Caco-2 (cell line): Measurements from ENCODE around the gene RNPEP. TPM values are rescaled to one million over a fixed set of nuclear protein-coding genes. Genes with fewer than 3 reads are reported as not detected.

Experiments used
- BruUV-seq: library from RNA; stranded (reverse); fragments of 400-500 nt; replicated peaks from 2 replicates; lab custom pipeline; 2021; lab: Mats Ljungman, UMichigan
- CTCF ChIA-PET: fragments of 300-600 bp; sonication (Branson Sonifier 250); formaldehyde crosslinking; loops from one replicate; lab custom pipeline; 2022; ENCODE audit warnings: antibody characterized with exemption; lab: Charles Lee
- POLR2A ChIA-PET: fragments of 300-600 bp; sonication (Branson Sonifier 250); formaldehyde crosslinking; loops from one replicate; lab custom pipeline; 2022; ENCODE audit warnings: antibody characterized with exemption; lab: Charles Lee
- DNase-seq, 2 experiments: peaks; one replicate each; pipeline versions ENCODE4 v3.0.0 to v3.0.0-alpha.2; 2020 to 2022
- H3K27me3 ChIP-seq: replicated peaks from 2 replicates; pipeline ENCODE4 v1.6.0; 2011; ENCODE audit warnings: low read length; ENCODE audit not compliant: control insufficient read depth, insufficient read depth
- H3K36me3 ChIP-seq: 2 replicates; pipeline ENCODE4 v1.5.1; 2011; ENCODE audit warnings: low read length; ENCODE audit not compliant: control insufficient read depth, insufficient read depth
- H3K4me1 ChIP-seq: fragments of 250-450 bp; sonication (Bioruptor Pico); 2 replicates; pipeline ENCODE4 v1.5.1; 2020; ENCODE audit warnings: mild to moderate bottlenecking
- H3K4me3 ChIP-seq: 2 replicates; pipeline ENCODE4 v1.5.1; 2011; ENCODE audit warnings: low read depth, mild to moderate bottlenecking, control low read depth, low read length
- H3K9me3 ChIP-seq: fragments of 250-450 bp; sonication (Bioruptor Pico); 2 replicates; pipeline ENCODE4 v1.5.1; 2020; ENCODE audit warnings: mild to moderate bottlenecking, moderate library complexity
- H3K27ac Mint-ChIP-seq: one replicate; pipeline ENCODE4 v1.8.0; 2022; ENCODE audit warnings: mixed read lengths; ENCODE audit not compliant: unreplicated experiment
- H3K27me3 Mint-ChIP-seq: one replicate; pipeline ENCODE4 v1.8.0; 2022; ENCODE audit warnings: mixed read lengths; ENCODE audit not compliant: insufficient read depth, unreplicated experiment
- H3K36me3 Mint-ChIP-seq: one replicate; pipeline ENCODE4 v1.8.0; 2022; ENCODE audit warnings: mild to moderate bottlenecking, mixed read lengths; ENCODE audit not compliant: insufficient read depth, unreplicated experiment
- H3K4me1 Mint-ChIP-seq: one replicate; pipeline ENCODE4 v1.8.0; 2022; ENCODE audit warnings: low read depth, mixed read lengths; ENCODE audit not compliant: unreplicated experiment
- H3K4me3 Mint-ChIP-seq: one replicate; pipeline ENCODE4 v1.8.0; 2022; ENCODE audit warnings: mild to moderate bottlenecking, moderate library complexity, mixed read lengths; ENCODE audit not compliant: unreplicated experiment
- H3K9me3 Mint-ChIP-seq: one replicate; pipeline ENCODE4 v1.8.0; 2022; ENCODE audit warnings: mixed read lengths; ENCODE audit not compliant: unreplicated experiment
- CTCF ChIP-seq, 2 experiments: fragments of 200-600 bp in 1 of 2; IDR thresholded peaks; 1 replicate in 1 of 2; 2 replicates in 1 of 2; pipeline versions ENCODE4 v1.5.1 to v1.8.0; 2011 to 2022; ENCODE audit warnings: antibody characterized with exemption in 1 of 2, control low read depth in 1 of 2, inconsistent platforms in 1 of 2, low read depth in 1 of 2, low read length in 1 of 2, mild to moderate bottlenecking in 1 of 2, moderate library complexity in 1 of 2; ENCODE audit not compliant: insufficient read depth in 1 of 2, severe bottlenecking in 1 of 2, unreplicated experiment in 1 of 2
- intact Hi-C: fragments of 100-400 bp; cut with micrococcal nuclease; formaldehyde crosslinking; loops from one replicate; pipeline ENCODE4 v1.10.0; 2022; ENCODE audit not compliant: unreplicated experiment
- total RNA-seq: library from RNA; stranded (reverse); gene quantifications from 2 replicates; pipeline ENCODE4 v1.2.3, GENCODE V29; 2022

Gene RNPEP
- total RNA-seq, 1 experiment from 2014 or later, result 75.9 TPM

DNA sequence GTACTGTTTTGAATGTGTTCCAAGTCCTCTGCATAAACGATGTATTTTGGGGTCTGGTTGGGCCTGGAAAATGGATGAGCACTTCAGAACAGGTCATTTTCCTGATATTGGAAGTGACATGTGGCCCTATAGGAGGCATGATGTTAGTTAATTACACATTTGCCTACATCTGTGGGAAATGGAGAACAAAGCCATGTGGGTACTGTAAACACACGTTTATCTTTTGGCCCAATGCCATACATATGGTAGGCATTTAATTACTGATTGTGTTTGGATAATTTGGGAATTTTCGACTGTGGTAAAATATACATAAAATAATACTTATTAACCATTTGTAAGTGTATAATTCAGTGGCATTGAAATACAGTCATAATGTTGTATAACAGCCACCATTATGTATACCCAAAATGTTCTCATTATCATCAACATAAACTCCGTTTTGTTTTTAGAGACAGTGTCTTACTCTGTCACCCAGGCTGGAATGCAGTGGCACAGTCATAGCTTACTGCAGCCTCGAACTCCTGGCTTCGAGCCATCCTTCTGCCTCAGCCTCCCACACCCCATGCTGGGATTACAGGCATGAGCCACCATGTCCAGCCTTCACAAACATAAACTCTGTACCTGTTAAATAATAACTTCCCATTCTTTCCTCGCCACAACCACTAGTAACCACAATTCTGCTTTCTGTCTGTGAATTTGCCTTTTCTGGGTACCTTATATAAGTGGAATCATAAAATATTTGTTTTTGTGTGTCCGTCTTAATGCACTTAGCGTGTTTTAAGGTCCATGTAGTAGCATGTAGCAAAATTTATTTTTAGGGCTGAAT is 11.9 kb upstream of the RNPEP start:
- TF ChIP-seq CTCF (IDR thresholded peaks at IDR 0.05; ENCODE audit: insufficient read depth in 1 of 2, low read depth in 1 of 2, low read length in 1 of 2, severe bottlenecking in 1 of 2, unreplicated experiment in 1 of 2), result no peak
- Mint-ChIP-seq H3K4me1 (no peaks in the 10 kb centered on the region), H3K27ac (no peak overlapping the region), H3K9me3 (no peaks in the 10 kb centered on the region), H3K4me3 (no peak overlapping the region), H3K27me3 (peaks cover 3% of the 10 kb centered on the region), H3K36me3 (peaks cover 54% of the 10 kb centered on the region)
- Histone ChIP-seq H3K9me3 (no peaks in the 10 kb centered on the region), H3K4me1 (no peaks in the 10 kb centered on the region), H3K4me3 (no peak overlapping the region), H3K27me3 (no peaks in the 10 kb centered on the region), H3K36me3 (peaks cover 3% of the 10 kb centered on the region; the same call in 1 of the 2 replicates)
- POLR2A ChIA-PET, result no interaction called here
- no peak for DNase-seq
- CTCF ChIA-PET, result interaction anchor here (4.1 kb wide), 1 partner anchor 75 kb away, joined by 41 read pairs; no protein-coding TSS in a partner anchor
- BruUV-seq, result no TSS peak
- intact Hi-C loops, result no loop called here

DNA sequence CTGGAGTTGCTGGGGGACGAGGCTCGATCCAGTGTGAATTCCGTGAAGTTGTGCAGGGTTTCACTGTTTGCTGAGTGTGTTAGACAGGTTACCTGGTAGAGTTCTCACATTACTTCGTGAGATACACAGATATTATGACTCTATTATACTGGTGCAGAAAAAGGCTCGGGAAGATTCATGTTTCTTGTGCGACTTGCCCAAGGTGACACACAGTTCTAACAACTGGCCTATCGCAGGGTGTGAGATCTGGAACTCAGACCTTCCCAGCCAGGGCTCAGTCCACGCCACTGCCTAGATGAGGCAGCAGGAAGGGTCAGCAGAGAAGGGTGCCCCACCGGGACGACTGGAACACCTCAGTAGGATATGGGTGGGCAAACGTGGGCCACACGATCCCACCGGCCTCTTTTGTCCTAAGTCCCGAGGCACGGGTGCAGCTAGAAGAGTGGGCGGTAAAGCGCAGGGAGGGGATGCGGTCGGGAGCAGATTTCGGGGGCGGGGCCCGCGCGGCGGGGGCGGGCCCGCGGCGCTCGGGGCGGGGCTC is 296 bp upstream of the RNPEP start:
- peaks cover 15% of the 10 kb centered on the region for H3K36me3 Mint-ChIP-seq
- peak in 1 of 2 experiments; percentile 61 for DNase-seq
- no peak for TF ChIP-seq CTCF (IDR thresholded peaks at IDR 0.05; ENCODE audit: insufficient read depth in 1 of 2, low read depth in 1 of 2, low read length in 1 of 2, severe bottlenecking in 1 of 2, unreplicated experiment in 1 of 2)
- BruUV-seq, result no TSS peak
- H3K36me3 ChIP-seq, result 0 out of 2 replicates have a peak, but pooled peaks cover 1% of the 10 kb centered on the region
- no peaks in the 10 kb centered on the region for H3K9me3 ChIP-seq
- H3K27me3 ChIP-seq, result no peaks in the 10 kb centered on the region
- H3K4me1 ChIP-seq, result peaks cover 17% of the 10 kb centered on the region
- ChIA-PET CTCF (interaction anchor here (1.5 to 1.7 kb wide), 2 partner anchors 87 to 152 kb away, joined by 3 to 5 read pairs; no protein-coding TSS in a partner anchor), POLR2A (interaction anchor here (1.6 kb wide), 1 partner anchor 28 kb away, joined by 13 read pairs; the partner anchor contains the start of gene ELF3)
- no peaks in the 10 kb centered on the region for H3K9me3 Mint-ChIP-seq
- intact Hi-C loops, result loop anchor here (2.0 kb wide), 2 partner anchors 17 to 27 kb away; partner anchors contain the start of gene TIMM17A
- H3K4me3 ChIP-seq, result peak overlapping the region; percentile 68
- peak overlapping the region; percentile 36 for H3K27ac Mint-ChIP-seq
- H3K27me3 Mint-ChIP-seq, result no peaks in the 10 kb centered on the region
- peak overlapping the region; percentile 99 for H3K4me3 Mint-ChIP-seq
- peaks cover 25% of the 10 kb centered on the region for H3K4me1 Mint-ChIP-seq

GRCh38 chr1:201983380-201983805 is 945 bp downstream of the RNPEP start:
- BruUV-seq, result no TSS peak
- Mint-ChIP-seq H3K4me3 (peak overlapping the region; percentile 99), H3K36me3 (peaks cover 23% of the 10 kb centered on the region), H3K27me3 (no peaks in the 10 kb centered on the region), H3K27ac (peak overlapping the region; percentile 94), H3K9me3 (no peaks in the 10 kb centered on the region), H3K4me1 (peaks cover 27% of the 10 kb centered on the region)
- intact Hi-C loops, result loop anchor here (1.0 to 2.0 kb wide), 3 partner anchors 15 to 29 kb away; partner anchors contain the start of gene TIMM17A
- H3K9me3 ChIP-seq, result no peaks in the 10 kb centered on the region
- H3K4me1 ChIP-seq, result peaks cover 17% of the 10 kb centered on the region
- TF ChIP-seq CTCF (IDR thresholded peaks at IDR 0.05; ENCODE audit: insufficient read depth in 1 of 2, low read depth in 1 of 2, low read length in 1 of 2, severe bottlenecking in 1 of 2, unreplicated experiment in 1 of 2), result no peak
- 0 out of 2 replicates have a peak, but pooled peaks cover 1% of the 10 kb centered on the region for H3K36me3 ChIP-seq
- ChIA-PET POLR2A (interaction anchor here (0.6 to 1.6 kb wide), 2 partner anchors 14 to 27 kb away, joined by 3 to 13 read pairs; partner anchors contain the start of gene ELF3), CTCF (interaction anchor here (0.6 to 1.7 kb wide), 4 partner anchors 16 to 151 kb away, joined by 3 to 10 read pairs (median 5); partner anchors contain the start of gene ELF3)
- H3K4me3 ChIP-seq, result peak overlapping the region; percentile 68
- H3K27me3 ChIP-seq, result no peaks in the 10 kb centered on the region
- DNase-seq, result peak; percentile 86 to 93
